Measurements from ENCODE around the gene AGAP2. TPM values are rescaled to one million over a fixed set of nuclear protein-coding genes. Genes with fewer than 3 reads are reported as not detected.

AGAP2 gene
- total and polyA plus RNA-seq, 9 of the 15 experiments (the other 6 are each of a cell fraction or from before 2014, with no cell fraction given), result 0.04 to 0.77 (median 0.28) TPM; not detected in 1

GRCh38 chr12:57764662-57765002, 26.1 kb upstream of the AGAP2 start:
- in situ Hi-C loops (cut with MboI) (no loop called here), intact Hi-C loops (cut with micrococcal nuclease) (no loop called here)
- H2AFZ ChIP-seq (ENCODE audit: low read depth, low read length), result no peak overlapping the region
- H3K4me1 ChIP-seq (replicated peaks in 1 of 2; ENCODE audit: control insufficient read depth in 2 of 2, insufficient read depth in 2 of 2, low read length in 2 of 2), result peaks cover 8 to 25% of the 10 kb centered on the region in 2 experiments
- peak in 1 of 3 experiments; percentile 93; a peak in 1 of 6 replicates for TF ChIP-seq ZBTB11 (CRISPR knock-in tag; IDR thresholded peaks at IDR 0.05)
- TF ChIP-seq ARHGAP35 (IDR thresholded peaks at IDR 0.05; ENCODE audit: partially characterized antibody), result no peak
- WGBS (ENCODE audit: insufficient coverage, low coverage, missing lambda C conversion rate), result 83% methylated on average over 16 of the region's 17 CpGs
- DNase-seq (ENCODE audit: extremely low read depth in 1 of 4, low spot score in 3 of 4) (no peak), ATAC-seq (no peak), FAIRE-seq (no peak)
- no peak overlapping the region for H3K27ac ChIP-seq (ENCODE audit: extremely low read depth, low read depth, low read length)
- no peaks in the 10 kb centered on the region for H3K27me3 ChIP-seq (ENCODE audit: control insufficient read depth in 2 of 2, insufficient read depth in 2 of 2, low read length in 2 of 2)
- H3K36me3 ChIP-seq (ENCODE audit: control insufficient read depth, insufficient read depth, low read length), result peaks cover 19% of the 10 kb centered on the region; the same call in 2 of the 3 replicates
- peak overlapping the region in 1 of 2 experiments; percentile 29; a peak in 1 of 4 replicates for H3K9ac ChIP-seq (ENCODE audit: insufficient read depth in 1 of 2, low read depth in 2 of 2, low read length in 2 of 2)
- no peak overlapping the region for H3K4me3 ChIP-seq
- no peaks in the 10 kb centered on the region for H4K20me1 ChIP-seq (replicated peaks; ENCODE audit: control insufficient read depth, insufficient read depth, low read length)
- BruUV-seq (replicated peaks), result no TSS peak
- no peaks in the 10 kb centered on the region for H3K9me1 ChIP-seq (ENCODE audit: control insufficient read depth, insufficient read depth, low read length)
- no peaks in the 10 kb centered on the region for H3K9me3 ChIP-seq (replicated peaks; ENCODE audit: control insufficient read depth, insufficient read depth, low read depth, low read length)
- H3K79me2 ChIP-seq (ENCODE audit: control insufficient read depth, insufficient read depth, low read length), result no peaks in the 10 kb centered on the region
- CTCF ChIA-PET (ENCODE audit: low intra/inter-chr PET ratio), result no interaction called here
- POLR2A ChIA-PET, result interaction anchor here (0.7 kb wide), 1 partner anchor 122 kb away, joined by 3 read pairs; no protein-coding TSS in a partner anchor
- no peak overlapping the region for H3K4me2 ChIP-seq (ENCODE audit: insufficient read depth, low read length)
